BJ (cell line): ENCODE measurements around the gene C20orf204. TPM values are rescaled to one million over a fixed set of nuclear protein-coding genes. Genes with fewer than 3 reads are reported as not detected.

Source experiments
- CTCF ChIA-PET: fragments of 350-600 bp; formaldehyde crosslinking; extraction: SDS; loops from one replicate; lab custom pipeline; 2021; ENCODE audit warnings: antibody characterized with exemption, inconsistent platforms; lab: Yijun Ruan, JAX
- POLR2A ChIA-PET: fragments of 300-600 bp; sonication (Branson Sonifier 250); formaldehyde crosslinking; extraction: SDS; loops from one replicate; lab custom pipeline; 2021; ENCODE audit warnings: antibody characterized with exemption; lab: Charles Lee
- DNase-seq: peaks from one replicate; pipeline ENCODE4 v3.0.0-alpha.2; 2011; ENCODE audit warnings: low read depth
- H3K27me3 ChIP-seq: 2 replicates; pipeline ENCODE4 v1.6.0; 2011; ENCODE audit warnings: low read length; ENCODE audit not compliant: control insufficient read depth, insufficient read depth
- H3K36me3 ChIP-seq: 2 replicates; pipeline ENCODE4 v1.5.1; 2011; ENCODE audit warnings: low read length; ENCODE audit not compliant: control insufficient read depth, insufficient read depth
- H3K4me3 ChIP-seq: 2 replicates; pipeline ENCODE4 v1.5.1; 2011; ENCODE audit warnings: low read depth, mild to moderate bottlenecking, control low read depth, low read length
- CTCF ChIP-seq: IDR thresholded peaks from 2 replicates; pipeline ENCODE4 v1.5.1; 2011; ENCODE audit warnings: low read depth, mild to moderate bottlenecking, control low read depth, inconsistent platforms, low read length, moderate library complexity; ENCODE audit not compliant: insufficient read depth
- polyA minus RNA-seq: library from RNA; depleted of rRNA, polyadenylated mRNA; stranded (reverse); fragments of >200 nt; gene quantifications from 2 replicates; pipeline ENCODE4 v1.2.3, GENCODE V29; 2011; rRNA and poly(A)+ RNA removed
- polyA plus RNA-seq: library from polyadenylated mRNA; depleted of rRNA; stranded (reverse); fragments of >200 nt; gene quantifications from 2 replicates; pipeline ENCODE4 v1.2.3, GENCODE V29; 2011; rRNA removed

The C20orf204 gene, protein sequence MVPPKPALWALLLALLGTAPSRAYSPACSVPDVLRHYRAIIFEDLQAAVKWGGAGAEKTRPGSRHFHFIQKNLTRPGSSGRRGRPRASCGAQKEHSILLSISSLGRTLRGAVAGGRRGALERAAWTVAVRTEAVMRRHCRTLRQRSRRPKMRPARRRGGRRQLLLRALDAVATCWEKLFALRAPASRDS
- polyA plus RNA-seq (0.05 and 0.06 TPM in 2 replicates), polyA minus RNA-seq (0.26 and 0.38 TPM in 2 replicates)

DNA sequence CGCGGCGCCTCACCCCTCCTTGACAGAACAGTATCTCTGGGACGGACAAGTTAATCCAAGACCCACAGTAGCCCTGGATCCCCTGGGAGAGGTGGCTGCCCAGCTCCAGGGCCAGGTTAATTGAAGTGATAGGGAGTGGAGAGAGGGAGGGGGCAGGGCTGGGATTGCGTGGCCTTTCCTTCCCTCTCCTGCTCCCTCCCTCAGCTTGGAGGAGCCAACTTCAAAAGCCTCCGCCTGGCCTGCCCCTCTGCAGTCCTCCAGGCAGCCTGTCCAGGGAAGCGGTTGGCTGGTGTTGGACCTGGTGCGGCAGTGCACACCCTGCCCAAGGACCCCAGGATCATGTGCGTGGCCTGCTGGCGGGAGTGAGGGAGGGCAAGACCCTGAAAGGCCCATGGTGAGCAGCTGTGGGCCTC lies at the start of gene C20orf204:
C20orf204 (plus strand) TSS at position 250 of the 413 bp plus-strand sequence; CDS start at position 392, 142 bp downstream.
- Histone ChIP-seq H3K36me3 (peaks cover 9% of the 10 kb centered on the region), H3K4me3 (no peak within 1 kb of the TSS), H3K27me3 (peaks cover 10% of the 10 kb centered on the region)
- no peak for TF ChIP-seq CTCF
- DNase-seq = no peak
- ChIA-PET POLR2A (no interaction called here), CTCF (interaction anchor here (2.9 to 4.7 kb wide), 2 partner anchors 22 to 85 kb away, joined by 6 to 35 read pairs; no protein-coding TSS in a partner anchor)

- H3K27me3 ChIP-seq = no peaks in the 10 kb centered on the region
- peaks cover 26% of the 10 kb centered on the region for H3K36me3 ChIP-seq
- DNase-seq = no peak
- H3K4me3 ChIP-seq = no peak overlapping the region
- CTCF ChIA-PET = interaction anchor here (1.2 kb wide), 1 partner anchor 16 kb away, joined by 4 read pairs; no protein-coding TSS in a partner anchor
- TF ChIP-seq CTCF = no peak
- POLR2A ChIA-PET = no interaction called here
Measured at GRCh38 chr20:64000906-64001305, 35.1 kb upstream of the C20orf204 start.

GRCh38 chr20:64001607-64002011 lies 34.4 kb upstream of the C20orf204 start:
- peaks cover 22% of the 10 kb centered on the region for H3K36me3 ChIP-seq
- ChIA-PET CTCF (interaction anchor here (0.7 to 1.2 kb wide), 2 partner anchors 9 to 17 kb away, joined by 3 to 4 read pairs; no protein-coding TSS in a partner anchor), POLR2A (no interaction called here)
- no peaks in the 10 kb centered on the region for H3K27me3 ChIP-seq
- no peak for TF ChIP-seq CTCF
- DNase-seq = no peak
- H3K4me3 ChIP-seq = no peak overlapping the region

- Histone ChIP-seq H3K27me3 (no peaks in the 10 kb centered on the region), H3K36me3 (peaks cover 23% of the 10 kb centered on the region), H3K4me3 (no peak overlapping the region)
- POLR2A ChIA-PET = no interaction called here
- DNase-seq = no peak
- CTCF ChIA-PET = interaction anchor here (0.8 to 3.0 kb wide), 5 partner anchors 24 to 467 kb away, joined by 3 to 7 read pairs (median 5); partner anchors contain the start of genes PRPF6 and PTK6
- no peak for TF ChIP-seq CTCF
Measured at GRCh38 chr20:64003960-64004725, 31.8 kb upstream of the C20orf204 start.

DNA sequence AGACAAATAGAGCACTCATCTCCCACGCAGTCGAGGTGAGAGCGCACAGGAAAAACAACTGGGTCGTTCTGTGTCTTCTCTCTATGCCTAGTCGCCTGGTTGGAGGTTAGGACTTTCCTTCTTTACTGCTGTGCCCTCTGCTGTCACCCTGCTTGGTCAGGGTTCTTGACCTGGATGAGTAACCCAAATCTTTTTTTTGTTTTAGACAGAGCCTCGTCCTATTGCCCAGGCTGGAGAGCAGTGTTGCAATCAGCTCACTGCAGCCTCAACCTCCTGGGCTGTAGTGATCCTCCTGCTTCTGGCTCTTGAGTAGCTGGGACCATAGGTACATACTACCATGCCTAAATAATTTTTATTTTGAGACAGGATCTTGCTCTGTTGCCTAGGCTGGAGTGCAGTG lies 30.6 kb upstream of the C20orf204 start:
- POLR2A ChIA-PET = no interaction called here
- TF ChIP-seq CTCF = no peak
- CTCF ChIA-PET = interaction anchor here (1.9 to 3.0 kb wide), 2 partner anchors 33 to 64 kb away, joined by 5 to 7 read pairs; no protein-coding TSS in a partner anchor
- no peak overlapping the region for H3K4me3 ChIP-seq
- DNase-seq = no peak
- no peaks in the 10 kb centered on the region for H3K27me3 ChIP-seq
- H3K36me3 ChIP-seq = peaks cover 18% of the 10 kb centered on the region
